Activated CD4-positive, alpha-beta T cell treated with anti-CD3 and anti-CD28 coated beads, Interleukin-2, amount 50 U/mL, for 48 hours (primary cell): Measurements from ENCODE around the gene FNDC3B.
A peak's percentile ranks its signal among the peaks of the same experiment; 100 is the strongest.
"Not testable (repeated sequence)": the region's sequence is repeated elsewhere in the genome, so short reads cannot be mapped to it uniquely, and the experiment has no call there.

Experiments used
- DNase-seq, 2 experiments: peaks; one replicate each; pipeline ENCODE4 v3.0.0-alpha.2; 2020

The FNDC3B gene

DNA sequence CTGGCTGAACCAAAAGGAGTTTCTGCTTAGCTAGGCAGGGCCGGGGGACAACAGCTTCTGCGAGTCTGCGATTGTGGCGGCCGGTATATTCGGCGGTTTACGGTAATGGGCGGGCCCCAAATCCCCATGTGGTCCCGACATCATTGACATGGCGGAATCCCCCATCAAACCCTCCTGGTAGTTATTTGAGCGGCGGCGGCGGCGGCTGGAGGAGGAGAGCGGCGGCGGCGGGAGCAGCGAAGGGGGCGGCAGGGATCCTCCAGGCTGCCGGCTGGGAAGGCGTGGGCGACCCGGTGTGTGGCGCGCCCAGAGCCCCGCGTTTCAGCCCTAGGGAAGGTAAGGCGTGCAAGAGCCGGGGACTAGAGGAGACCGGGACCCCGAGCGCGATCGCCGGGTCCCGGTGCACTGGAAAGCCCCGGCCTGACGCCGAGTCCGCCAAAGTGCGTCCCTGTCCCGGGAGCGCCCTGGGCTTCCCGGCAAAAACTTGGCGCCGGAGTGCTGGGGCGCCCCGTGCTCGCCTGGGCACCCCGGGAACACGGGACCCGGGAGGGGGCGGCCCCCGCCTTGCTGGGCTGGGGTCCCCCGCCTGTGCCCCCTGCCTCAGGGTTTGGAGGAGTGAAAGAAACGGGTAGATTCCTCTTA, at the start of gene FNDC3B:
Gene FNDC3B, plus strand, starts transcription at position 143 of the 642 bp plus-strand sequence. CDS start 72,902 bp downstream, outside the sequence.
- DNase-seq, result peak; percentile 93 to 95

DNA sequence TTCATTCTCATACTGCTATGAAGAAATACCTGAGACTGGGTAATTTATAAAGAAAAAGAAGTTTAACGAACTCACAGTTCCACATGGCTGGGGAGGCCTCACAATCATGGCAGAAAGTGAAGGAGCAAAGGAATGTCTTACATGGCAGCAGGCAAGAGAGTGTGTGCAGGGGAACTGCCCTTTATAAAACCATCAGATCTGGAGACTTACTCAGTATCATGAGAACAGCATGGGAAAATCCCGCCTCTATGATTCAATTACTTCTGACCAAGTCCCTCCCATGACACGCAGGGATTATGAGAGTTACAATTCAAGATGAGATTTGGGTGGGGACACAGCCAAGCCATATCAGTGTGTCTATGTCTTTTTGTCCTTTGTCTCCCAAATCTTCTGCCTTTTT, 49.1 kb upstream of the FNDC3B start:
- not testable (repeated sequence) for DNase-seq

DNA sequence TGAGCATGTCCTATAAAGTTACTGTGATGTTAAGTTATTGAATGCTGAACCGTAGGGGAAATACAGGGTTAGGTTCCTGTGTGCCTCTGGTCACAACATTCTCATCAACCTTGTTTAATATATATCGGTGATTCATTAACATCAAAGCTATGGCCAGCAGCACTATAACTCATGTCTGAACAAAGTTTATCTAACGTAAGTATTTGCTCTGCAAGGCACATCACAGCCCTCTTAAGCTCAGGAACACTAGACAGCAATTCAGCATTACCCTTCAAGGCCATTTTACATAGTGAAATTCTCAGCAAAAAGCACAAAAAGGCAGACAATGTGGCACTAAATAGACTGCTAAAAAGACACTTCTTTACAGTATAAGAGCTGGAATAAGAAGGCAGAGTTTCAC, 48.2 kb upstream of the FNDC3B start:
- no peak for DNase-seq

DNA sequence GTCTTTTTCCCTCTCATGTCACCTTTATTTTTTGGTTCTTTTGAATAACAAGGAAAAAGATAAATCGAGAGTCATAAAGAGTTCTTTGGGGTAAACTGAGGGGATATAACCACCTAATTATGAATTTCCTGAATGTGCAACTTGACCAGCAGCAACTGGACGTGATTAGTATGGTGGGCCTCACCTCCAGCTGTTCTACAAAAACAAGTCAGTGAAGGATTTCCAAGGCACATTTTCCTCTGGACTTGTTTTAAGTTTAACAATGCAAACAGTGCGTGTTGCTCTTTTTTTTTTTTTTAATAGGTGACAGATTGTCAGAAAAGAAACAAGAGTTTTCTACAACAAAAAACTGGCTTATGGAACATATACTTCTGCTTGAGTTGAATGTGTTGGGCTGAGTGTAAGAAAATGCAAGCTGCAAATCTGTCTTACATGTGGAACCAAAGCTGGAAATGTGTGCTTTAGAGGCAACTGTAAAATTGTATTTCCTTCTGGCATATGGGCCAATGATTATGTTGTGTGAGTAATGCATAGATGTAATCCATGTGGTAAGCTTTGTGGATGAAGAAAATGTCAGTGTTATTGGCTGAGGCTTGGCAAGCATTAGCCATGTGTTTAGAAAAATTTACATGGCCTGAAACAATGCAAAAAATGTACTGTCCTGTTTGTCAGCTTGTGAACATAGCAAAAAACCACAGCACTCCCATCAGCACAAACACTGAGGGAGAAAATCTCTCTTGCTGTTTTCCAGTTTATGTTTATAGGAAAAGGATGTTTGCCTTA, 44.5 kb upstream of the FNDC3B start:
- no peak for DNase-seq

DNA sequence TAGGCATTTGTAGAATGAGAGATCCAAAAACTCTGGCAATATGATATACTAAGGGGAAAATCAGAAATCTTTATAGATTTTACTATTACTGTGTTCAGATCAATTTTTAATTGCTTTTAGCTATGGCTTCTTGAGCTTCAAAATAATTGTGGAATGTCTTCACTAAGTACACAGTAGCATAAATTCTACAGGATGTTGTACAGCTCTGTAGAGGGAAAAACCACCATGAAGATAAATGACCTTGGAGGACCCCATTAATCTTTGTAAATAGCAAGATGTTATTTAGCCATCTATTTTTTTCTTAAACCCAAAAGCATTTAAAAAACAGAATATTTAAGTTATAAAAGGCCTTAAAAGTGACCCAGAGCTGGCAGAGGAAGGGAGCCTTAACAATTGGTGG, 43.9 kb upstream of the FNDC3B start:
- DNase-seq, result no peak

DNA sequence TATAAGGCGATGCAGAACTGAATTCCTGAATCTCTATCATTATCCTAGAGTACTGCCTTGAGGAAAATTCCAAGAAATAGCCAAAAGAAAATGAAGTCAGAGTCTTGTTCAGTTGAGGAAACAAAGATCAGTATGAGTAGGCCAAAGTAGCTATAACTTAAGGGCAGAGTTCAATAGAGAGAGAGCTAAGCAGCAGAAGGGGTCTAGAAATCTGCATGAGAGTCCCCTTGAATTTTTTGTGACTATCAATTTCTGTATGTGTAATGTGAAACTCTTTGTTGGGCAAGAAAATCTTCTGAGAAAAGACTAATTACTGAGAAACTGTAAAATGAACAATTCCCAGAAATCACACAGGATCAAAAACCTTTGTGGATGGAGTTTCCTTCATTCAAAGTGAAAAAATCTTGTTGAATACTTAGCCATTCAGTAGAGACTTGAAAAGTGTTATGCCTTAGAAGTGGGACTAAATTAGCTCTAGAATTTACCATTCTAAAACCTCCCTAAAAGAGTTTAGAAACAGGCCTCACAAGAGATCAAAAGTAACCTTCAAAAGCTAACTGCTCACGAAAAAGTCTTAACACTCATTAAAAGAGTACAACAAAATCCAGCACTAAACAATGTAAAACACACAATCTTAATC, 43.1 kb upstream of the FNDC3B start:
- no peak for DNase-seq

DNA sequence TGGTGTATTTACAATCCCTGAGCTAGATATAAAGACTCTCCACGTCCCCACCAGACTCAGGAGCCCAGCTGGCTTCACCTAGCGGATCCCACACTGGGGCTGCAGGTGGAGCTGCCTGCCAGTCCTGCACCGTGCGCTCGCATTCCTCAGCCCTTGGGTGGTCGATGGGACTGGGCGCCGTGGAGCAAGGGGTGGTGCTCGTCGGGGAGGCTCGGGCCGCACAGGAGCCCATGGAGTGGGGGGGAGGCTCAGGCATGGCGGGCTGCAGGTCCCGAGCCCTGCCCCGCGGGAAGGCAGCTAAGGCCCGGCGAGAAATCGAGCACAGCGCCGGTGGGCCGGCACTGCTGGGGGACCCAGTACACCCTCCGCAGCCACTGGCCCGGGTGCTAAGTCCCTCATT, 40.6 kb upstream of the FNDC3B start:
- not testable (repeated sequence) for DNase-seq

DNA sequence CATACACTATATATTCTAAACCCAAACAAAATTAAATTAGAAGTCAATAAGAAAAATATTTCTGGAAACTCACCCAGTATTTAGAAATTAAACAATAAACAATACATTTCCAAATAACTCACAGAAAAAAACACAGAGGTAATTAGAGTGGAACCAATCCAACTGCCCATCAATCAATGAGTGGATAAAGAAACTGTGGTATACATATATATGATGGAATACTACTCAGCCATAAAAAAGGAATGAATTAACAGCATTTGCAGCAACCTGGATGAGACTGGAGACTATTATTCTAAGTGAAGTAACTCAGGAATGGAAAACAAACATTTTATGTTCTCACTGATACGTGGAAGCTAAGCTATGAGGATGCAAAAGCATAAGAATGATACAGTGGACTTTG, 37.8 kb upstream of the FNDC3B start:
- DNase-seq, result not testable (repeated sequence)

DNA sequence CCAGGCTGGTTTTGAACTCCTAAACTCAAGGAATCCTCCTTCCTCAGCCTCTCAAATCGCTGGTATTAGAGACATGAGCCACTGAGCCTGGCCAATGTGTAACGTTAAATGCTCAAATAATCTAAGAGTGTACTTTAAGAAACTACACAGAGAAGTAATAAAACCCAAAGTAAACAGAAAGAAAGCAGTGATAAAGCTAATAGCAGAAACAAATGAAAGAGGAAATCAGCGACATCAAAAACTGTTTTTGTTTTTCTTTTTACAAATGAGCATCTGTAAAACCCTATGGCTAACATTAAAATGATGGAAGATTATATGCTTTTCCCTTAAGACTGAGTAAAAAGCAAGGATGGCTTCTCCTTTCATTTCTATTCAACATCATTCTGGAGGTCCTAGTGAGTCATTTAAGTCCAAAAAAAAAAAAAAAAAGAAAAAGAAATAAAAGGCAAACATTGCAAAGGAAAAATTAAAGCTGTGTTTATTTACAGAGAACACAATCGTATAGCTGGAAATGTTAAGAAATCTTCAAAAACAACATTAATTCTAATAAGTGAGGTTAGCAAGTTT, 36.8 kb upstream of the FNDC3B start:
- DNase-seq, result no peak

DNA sequence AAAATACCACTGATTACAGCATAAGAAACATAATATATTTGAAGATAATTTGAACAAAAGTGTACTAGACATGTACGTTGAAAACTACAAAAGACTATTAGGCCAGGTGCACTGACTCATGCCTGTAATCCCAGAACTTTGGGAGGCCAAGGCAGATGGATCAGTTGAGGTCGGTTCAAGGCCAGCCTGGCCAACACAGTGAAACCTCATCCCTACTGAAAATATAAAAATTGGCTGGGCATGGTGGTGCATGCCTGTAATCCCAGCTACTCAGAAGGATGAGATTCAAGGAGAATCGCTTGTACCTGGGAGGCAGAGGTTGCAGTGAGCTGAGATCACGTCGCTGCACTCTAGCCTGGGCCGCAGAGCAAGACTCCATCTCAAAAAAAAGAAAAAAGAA, 36.2 kb upstream of the FNDC3B start:
- DNase-seq, result no peak

DNA sequence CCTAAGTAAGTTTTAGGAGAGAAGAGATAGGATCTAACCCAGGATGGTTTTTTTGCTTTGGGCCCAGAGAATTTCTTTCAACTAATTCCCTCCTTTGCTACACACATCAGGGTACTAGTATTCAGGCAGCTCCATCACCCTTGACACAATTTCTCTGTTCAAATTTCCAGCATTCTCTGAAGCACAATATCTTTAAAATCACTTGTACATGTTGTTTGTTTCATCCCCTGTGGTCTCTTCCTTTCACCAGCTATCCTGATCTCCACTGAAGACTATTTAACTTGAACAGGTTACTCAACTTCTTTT, 32.4 kb upstream of the FNDC3B start:
- DNase-seq, result no peak

DNA sequence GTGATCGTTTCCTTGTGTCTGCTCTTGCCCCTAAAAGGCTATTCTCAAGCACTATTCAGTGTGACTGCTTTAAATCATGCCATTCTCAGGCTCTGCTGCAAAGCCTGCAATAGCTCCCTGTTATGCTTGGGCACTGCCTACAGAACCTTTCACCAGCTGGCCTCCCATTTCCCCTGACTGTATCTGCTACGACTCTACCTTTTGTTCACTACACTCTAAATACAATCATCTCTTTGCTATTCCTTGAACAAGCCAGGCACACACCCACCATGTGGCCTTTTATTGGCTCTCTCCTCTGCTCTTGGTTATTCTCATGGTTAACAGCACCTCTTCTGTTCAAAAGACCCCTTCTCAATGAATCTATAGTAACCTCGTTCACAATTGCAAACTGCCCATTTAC, 29.6 kb upstream of the FNDC3B start:
- DNase-seq, result no peak

DNA sequence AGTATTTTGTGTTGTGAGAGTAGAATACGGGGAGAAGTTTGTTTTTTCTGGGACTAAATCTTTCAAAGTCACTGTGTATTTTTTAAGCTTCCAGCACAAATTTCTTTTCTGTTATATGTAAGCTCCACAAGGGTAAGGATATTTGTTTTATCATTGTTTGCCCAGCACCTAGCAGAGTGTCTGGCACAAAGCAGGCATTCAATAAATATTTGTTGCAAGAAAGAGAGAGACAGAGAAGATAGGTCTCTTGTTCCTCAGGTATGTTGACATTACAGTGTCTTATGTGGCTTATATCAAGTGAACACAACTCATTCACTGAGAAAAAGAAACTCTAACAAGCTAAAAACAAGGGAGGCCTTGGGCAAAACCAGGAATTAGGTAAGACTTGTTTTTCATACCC, 26.6 kb upstream of the FNDC3B start:
- no peak for DNase-seq

DNA sequence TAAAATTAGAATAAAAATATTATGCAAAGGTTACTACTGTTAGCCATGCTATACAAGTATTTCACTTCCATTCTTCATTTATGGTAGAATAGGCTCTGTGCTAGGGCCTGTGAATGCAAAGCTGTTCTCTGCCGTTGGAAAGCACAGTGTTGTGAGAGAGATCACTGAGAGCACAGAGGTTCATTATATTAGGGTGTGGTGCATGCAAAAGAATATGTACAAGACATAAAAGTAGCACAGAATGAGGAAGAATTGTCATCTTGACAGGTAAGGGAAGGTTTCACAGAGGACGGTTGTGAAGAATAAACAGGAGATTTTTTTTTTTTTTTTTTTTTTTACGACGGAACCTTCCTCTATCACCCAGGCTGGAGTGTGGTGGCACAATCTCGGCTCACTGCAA, 25.2 kb upstream of the FNDC3B start:
- no peak for DNase-seq

DNA sequence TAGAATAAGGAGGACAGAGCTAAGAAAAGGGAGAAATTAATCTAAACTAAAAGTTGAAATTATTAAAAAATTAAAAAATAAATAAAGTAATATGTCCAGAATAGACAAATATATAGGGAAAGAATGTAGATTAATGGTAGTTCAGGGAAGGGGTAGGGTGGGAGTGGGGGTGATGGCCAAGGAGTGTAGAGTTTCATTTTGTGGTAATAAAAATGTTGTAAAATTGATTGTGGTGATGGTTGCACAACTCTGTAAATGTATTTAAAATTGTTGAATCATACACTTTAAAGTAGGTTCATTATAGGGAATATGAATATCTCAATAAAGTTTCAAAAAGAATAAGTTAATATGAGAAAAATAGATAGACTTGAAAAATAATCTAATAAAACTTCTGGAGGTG, 21.0 kb upstream of the FNDC3B start:
- no peak for DNase-seq

DNA sequence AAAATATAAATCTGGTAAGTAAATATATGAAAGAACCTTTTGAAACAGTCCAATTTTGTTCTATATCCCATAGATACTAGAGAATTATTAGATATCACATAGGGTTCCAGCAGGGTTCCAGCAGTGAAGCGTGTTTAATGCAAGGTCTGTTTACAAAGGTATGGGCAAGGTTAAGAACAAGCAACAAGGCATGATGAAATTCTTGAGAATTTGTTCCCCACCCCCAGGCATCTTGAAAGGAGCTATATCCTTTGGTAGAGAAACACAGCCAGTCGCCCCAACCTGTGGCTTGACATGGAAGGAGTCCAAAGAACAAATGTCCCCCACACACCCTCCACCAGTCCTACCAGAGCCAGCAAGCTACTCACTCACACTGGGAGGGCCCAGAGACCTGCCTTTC, 18.6 kb upstream of the FNDC3B start:
- no peak for DNase-seq

DNA sequence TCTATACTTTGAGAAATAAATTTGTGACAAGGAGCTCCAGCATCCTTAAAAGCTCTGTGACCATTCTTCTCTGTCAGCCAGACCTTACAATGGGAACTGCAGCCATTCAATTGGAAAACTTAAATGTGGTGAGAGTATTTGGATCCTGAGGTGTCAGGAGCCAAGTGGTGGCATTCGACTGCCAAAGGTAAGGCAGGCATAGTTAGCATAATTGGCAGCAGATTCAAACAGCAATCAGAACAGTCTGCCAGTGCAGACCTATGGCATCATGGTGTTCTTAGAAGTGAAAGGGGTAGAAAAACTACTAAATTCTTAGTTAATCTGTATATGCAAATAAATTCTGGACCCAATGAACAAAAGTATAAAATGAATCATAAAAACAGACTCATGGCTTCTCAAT, 18.2 kb upstream of the FNDC3B start:
- DNase-seq, result no peak

DNA sequence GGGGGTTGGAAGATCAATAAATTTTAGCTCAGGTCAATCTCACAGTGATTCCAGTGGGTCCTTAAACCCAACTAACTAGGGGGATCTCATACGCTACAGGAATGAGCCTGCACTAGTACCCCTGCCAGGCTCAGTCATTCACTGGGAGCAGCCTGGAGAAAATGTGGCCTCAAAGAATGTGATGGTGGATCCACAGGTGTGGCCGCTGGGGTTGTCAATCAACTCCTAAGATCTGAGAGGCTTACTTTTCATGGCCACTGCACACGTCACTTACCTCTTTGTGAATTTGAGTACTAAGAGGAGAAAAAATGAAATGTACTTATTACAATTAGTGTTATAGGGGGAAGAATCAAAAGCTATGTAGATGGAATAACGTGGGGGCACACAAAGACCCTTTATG, 17.5 kb upstream of the FNDC3B start:
- no peak for DNase-seq

DNA sequence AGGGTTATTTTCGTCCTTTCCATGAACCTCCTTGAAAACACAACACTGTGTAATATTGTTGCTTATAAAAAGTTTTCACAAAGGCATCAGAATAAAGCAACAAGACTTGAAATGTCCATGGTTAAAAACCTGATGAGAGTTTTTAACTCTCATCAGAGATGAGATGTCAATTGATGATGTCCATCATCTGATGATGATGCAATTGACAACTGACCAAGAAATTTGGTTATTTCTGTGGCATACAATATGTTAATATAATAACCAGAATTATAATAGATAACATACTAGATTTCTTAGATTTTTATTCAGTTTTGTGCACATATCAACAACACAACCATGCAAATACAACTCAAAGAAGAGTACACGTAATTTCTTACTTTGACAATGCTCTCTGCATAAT, 15.5 kb upstream of the FNDC3B start:
- DNase-seq, result no peak

DNA sequence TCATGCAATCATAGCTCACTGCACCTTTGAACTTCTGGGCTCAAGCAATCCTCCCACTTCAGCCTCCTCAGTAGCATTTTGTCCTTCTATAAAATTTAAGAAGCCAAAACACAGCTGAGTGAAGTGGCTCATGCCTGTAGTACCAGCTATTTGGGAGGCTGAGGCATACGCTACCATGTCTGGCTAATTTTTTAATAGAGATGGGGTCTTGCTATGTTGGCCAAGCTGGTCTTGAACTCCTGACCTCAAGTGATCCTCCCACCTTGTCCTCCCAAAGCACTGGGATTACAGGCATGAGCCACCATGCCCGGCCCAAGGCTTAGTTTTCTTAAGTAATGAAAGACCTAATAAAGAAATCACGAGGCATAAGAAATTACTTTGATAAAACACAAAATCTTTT, 14.7 kb upstream of the FNDC3B start:
- DNase-seq, result no peak

DNA sequence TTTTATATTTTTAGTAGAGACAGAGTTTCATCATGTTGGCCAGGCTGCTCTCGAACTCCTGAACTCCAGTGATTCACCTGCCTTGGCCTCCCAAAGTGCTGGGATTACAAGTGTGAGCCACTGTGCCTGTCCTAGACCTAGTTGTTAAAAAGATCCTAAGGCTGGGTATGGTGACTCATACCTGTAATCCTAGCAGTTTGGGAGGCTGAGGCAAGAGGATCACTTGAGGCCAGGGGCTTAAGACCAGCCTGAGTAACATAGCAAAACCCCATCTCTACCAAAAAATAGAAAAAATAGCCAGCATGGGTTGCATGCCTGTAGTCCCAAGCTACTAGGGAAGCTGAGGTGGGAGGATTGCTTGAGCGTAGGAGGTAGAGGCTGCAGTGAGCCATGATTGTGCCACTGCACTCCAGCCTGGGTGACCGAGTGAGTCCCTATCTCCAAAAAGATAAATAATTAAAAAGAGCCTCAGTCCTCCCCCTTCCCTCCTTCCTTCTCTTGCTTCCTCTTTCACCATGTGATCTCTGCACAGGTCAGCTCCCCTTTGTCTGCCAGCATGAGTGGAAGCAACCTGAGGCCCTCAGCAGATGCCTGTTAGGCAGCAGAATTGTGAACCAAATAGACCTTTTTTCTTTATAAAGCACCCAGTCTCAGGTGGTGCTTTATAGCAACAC, 9.8 kb upstream of the FNDC3B start:
- DNase-seq, result no peak

DNA sequence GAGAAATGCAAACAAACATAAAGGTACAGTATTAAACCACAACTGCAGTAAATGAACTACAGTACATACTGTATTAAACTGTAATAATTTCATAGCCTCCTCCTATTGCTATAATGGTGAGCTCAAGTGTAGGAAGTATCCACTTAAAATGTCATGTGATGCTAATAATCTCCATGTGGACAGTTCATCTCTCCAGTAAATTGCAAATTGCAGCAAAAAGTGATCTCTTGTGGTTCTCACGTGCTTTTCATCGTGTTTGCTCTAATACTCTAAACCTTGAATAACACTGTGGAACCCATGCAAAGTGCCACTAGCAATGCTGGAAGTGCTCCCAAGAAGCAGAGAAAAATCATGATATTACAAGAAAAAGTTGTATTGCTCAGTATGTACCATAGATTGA, 9.2 kb upstream of the FNDC3B start:
- DNase-seq, result no peak

DNA sequence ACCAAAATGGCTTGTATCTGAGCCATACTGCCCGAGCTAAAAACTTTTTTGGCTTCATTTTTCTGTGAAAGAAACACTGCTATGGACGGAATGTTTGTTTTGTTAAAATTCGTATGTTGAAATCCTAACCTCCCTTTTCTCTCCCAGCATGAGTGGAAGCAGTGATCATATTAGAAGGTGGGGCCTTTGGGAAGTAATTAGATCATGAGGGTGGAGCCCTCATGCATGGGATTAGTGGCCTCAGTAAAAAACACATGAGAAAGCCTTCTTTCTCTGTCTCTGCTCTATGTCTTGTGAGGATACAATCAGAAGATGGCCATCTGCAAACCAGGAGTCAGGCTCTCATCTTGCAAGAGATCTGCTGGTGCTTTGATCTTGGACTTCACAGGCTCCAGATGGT, 7.4 kb upstream of the FNDC3B start:
- DNase-seq, result no peak

DNA sequence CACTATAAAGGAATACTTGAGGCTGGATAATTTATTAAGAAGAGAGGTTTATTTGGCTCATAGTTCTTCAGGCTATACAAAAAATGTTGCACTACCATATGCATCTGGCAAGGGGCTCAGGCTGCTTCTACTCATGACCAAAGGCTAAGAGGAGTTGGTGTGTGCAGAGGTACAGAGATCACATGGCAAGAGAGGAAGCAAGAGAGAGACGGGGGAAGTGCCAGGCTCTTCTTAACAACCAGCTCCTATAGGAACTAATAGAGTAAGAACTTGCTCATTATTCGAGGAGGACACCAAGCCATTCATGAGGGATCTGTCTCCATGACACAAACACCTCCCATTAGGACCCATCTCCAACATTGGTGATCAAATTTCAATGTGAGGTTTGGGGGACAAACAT, 6.0 kb upstream of the FNDC3B start:
- no peak for DNase-seq
